AG04450 (cell line): Measurements from ENCODE around the gene EFCAB11. TPM values are rescaled to one million over a fixed set of nuclear protein-coding genes. Genes with fewer than 3 reads are reported as not detected.

Source experiments
- CTCF ChIA-PET: fragments of 300-600, 350-600 bp; formaldehyde crosslinking; extraction: SDS; loops from one replicate; lab custom pipeline; 2022; ENCODE audit warnings: antibody characterized with exemption, inconsistent platforms; lab: Charles Lee
- POLR2A ChIA-PET: fragments of 350-600 bp; formaldehyde crosslinking; extraction: SDS; loops from one replicate; lab custom pipeline; 2021; ENCODE audit warnings: antibody characterized with exemption, inconsistent platforms; lab: Yijun Ruan, JAX
- DNase-seq: peaks from one replicate; pipeline ENCODE4 v3.0.0-alpha.2; 2011; ENCODE audit warnings: low read depth, low spot score
- H3K27ac ChIP-seq: one replicate; pipeline ENCODE4 v1.5.1; 2012; ENCODE audit warnings: low read depth, low read length, control low read depth
- H3K27me3 ChIP-seq: one replicate; pipeline ENCODE4 v1.6.0; 2012; ENCODE audit warnings: low read length; ENCODE audit not compliant: control insufficient read depth, insufficient read depth
- H3K4me3 ChIP-seq: 2 replicates; pipeline ENCODE4 v1.5.1; 2011; ENCODE audit warnings: mild to moderate bottlenecking, low read depth, low read length, control low read depth
- H3K9me3 ChIP-seq: 2 replicates; pipeline ENCODE4 v1.5.1; 2012; ENCODE audit warnings: low read length; ENCODE audit not compliant: control insufficient read depth, insufficient read depth
- CTCF ChIP-seq: IDR thresholded peaks from 2 replicates; pipeline ENCODE4 v1.5.1; 2011; ENCODE audit warnings: low read depth, low read length, control low read depth, inconsistent platforms
- polyA plus RNA-seq: library from polyadenylated mRNA; depleted of rRNA; stranded (reverse); fragments of >200 nt; gene quantifications from 2 replicates; pipeline ENCODE4 v1.2.3, GENCODE V29; 2011

EFCAB11 gene
- polyA plus RNA-seq, 1 experiment, result 5.9 TPM

- POLR2A ChIA-PET, result no interaction called here
- CTCF ChIA-PET, result no interaction called here
- Histone ChIP-seq H3K27me3 (no peaks in the 10 kb centered on the region), H3K9me3 (no peaks in the 10 kb centered on the region), H3K27ac (no peak overlapping the region), H3K4me3 (no peak overlapping the region)
- TF ChIP-seq CTCF, result no peak
- no peak for DNase-seq
Measured at GRCh38 chr14:89833661-89834060, 120.9 kb downstream of the EFCAB11 start.

GRCh38 chr14:89833120-89833532 is 121.4 kb downstream of the EFCAB11 start:
- no peaks in the 10 kb centered on the region for H3K9me3 ChIP-seq
- DNase-seq, result no peak
- ChIA-PET POLR2A (no interaction called here), CTCF (no interaction called here)
- no peak overlapping the region for H3K27ac ChIP-seq
- H3K27me3 ChIP-seq, result no peaks in the 10 kb centered on the region
- H3K4me3 ChIP-seq, result no peak overlapping the region
- no peak for TF ChIP-seq CTCF

- no peaks in the 10 kb centered on the region for H3K27me3 ChIP-seq
- no peak for DNase-seq
- ChIA-PET CTCF (interaction anchor here (0.9 to 1.4 kb wide), 2 partner anchors 19 to 86 kb away, joined by 3 to 5 read pairs; no protein-coding TSS in a partner anchor), POLR2A (interaction anchor here (0.6 kb wide), 1 partner anchor 193 kb away, joined by 6 read pairs; no protein-coding TSS in a partner anchor)
- no peak overlapping the region for H3K4me3 ChIP-seq
- H3K27ac ChIP-seq, result peak overlapping the region; percentile 60
- no peak for TF ChIP-seq CTCF
- no peaks in the 10 kb centered on the region for H3K9me3 ChIP-seq
Measured at GRCh38 chr14:89828471-89829165, 125.9 kb downstream of the EFCAB11 start.

- no peak for DNase-seq
- Histone ChIP-seq H3K27me3 (no peaks in the 10 kb centered on the region), H3K9me3 (no peaks in the 10 kb centered on the region), H3K27ac (no peak overlapping the region), H3K4me3 (no peak overlapping the region)
- ChIA-PET CTCF (no interaction called here), POLR2A (no interaction called here)
- no peak for TF ChIP-seq CTCF
Measured at GRCh38 chr14:89827265-89827664, 127.3 kb downstream of the EFCAB11 start.

- ChIA-PET POLR2A (no interaction called here), CTCF (no interaction called here)
- no peak for DNase-seq
- TF ChIP-seq CTCF, result no peak
- Histone ChIP-seq H3K4me3 (no peak overlapping the region), H3K27me3 (no peaks in the 10 kb centered on the region), H3K27ac (no peak overlapping the region), H3K9me3 (no peaks in the 10 kb centered on the region)
Measured at GRCh38 chr14:89826596-89826995, 127.9 kb downstream of the EFCAB11 start.
